Dedifferentiated amniotic fluid mesenchymal stem cell (primary cell): Measurements from ENCODE around the gene MAD1L1.
A peak's percentile ranks its signal among the peaks of the same experiment; 100 is the strongest.

Experiments used
- DNase-seq: peaks from one replicate; pipeline ENCODE4 v3.0.0-alpha.2; 2016; ENCODE audit errors: extremely low spot score

Gene MAD1L1

GRCh38 chr7:2087744-2088143 lies 145.0 kb downstream of the MAD1L1 start:
- DNase-seq, result no peak

- DNase-seq, result no peak
Measured at GRCh38 chr7:2086229-2086628, 146.5 kb downstream of the MAD1L1 start.

GRCh38 chr7:2085804-2086203 lies 146.9 kb downstream of the MAD1L1 start:
- no peak for DNase-seq

- DNase-seq, result no peak
Measured at GRCh38 chr7:2084781-2085505, 147.8 kb downstream of the MAD1L1 start.

GRCh38 chr7:2084331-2084730 lies 148.4 kb downstream of the MAD1L1 start:
- DNase-seq, result no peak

DNA sequence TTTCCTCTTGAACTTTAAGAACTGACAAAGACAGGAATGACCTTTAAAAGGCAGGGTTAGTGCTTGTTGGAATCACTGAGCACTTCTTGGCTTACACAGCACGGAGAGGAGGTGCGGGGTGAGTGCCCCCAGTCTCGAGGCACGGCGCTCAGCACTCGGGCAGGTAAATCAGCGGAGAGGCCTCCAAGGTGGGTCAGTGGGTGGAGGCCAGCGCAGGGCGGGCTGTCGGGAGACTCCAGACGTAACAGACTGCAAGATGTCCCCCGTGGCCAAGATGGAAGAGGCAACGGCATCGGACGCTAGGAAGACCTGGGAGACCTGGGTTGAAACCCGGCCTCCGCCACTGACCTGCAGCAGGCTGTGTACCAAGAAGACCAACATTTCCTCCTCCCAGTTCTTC lies 149.4 kb downstream of the MAD1L1 start:
- no peak for DNase-seq

DNA sequence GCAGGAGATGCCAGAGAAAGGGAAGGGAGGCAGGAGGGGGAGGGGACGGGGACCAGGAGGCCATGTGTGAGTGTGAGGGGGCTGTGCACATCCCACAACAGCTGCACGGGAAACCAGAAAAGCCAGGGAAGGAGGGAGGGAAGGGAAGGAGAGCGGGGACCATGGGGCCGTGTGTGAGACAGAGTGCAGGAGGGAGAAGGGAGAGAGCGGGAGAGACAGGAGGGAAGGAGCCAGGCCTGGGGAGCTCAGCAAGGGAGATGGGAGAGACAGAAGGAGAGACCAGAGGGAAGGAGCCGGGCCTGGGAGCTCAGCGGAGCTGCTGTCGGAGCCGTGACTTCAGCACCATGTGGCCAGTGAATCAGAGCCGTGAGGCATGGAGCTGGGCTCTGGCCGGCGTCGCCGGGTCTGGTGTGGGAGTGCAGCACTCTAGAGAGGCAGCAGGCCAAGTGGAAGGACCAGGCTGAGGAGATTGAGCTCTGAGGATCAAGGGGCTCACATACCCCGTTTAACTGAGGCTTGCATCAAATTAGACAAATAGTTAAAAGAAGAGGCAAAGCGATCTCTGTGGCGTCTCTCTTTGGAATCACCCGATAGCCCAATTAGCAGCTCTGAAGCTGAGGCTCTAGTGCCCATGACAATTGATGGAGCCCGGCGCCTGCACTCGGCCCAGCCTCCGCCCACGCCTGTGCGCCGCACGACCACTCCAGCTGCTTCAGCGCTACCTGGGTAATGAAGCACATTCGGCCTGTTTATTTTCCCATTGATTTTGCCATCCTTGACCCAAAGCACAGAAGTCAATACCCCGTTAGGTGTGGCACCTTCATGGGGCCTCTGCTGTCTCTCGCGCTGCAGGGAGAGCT lies 150.4 kb downstream of the MAD1L1 start:
- peak; percentile 74 for DNase-seq

DNA sequence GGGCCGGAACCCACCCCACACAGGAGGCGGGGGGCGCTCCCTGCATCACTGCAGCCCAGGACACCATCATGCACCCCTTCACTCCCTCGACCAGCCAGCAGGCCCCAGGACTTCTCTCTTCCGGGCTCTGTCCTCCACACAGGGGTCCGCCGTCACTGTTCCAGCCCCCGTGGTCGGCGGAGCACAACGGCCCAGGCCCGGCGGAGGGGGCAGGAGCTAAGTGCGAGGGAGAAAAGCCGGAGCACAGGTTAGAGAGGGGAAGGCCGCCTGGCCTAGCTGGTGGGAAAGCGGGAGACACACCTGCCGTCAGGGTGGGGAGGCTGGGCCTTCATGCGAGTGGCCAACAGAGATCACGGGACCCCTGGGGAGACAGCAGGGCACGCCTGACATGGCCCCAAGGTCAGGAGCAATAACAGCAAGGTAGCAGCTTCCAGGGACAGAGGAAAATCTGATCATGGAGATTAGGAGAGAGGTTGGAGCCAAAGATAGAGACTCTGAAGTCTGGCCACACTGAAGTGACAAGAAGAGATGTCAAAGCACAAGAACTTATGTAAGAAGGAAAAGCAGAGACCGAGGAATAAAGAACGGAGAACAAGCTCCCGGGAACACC lies 151.1 kb downstream of the MAD1L1 start:
- no peak for DNase-seq

DNA sequence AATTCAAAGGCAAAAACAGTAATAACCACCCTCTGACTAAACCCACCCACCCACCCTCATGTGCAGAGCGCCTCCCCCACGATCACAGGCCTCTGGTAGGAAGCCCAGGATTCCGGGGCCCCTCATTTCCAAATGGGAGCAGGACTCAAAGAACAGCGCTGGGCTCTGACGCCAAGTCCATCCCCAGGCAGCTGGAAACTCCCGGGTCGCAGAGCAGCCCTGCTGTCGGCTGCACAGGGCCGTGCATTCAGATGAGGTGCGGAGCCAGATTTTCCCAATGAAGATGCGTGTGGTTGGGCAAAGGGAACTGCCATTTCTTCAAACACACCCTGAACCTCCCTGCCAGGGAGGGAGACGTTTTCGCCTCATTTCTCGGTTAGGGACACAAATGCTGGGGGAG lies 152.3 kb downstream of the MAD1L1 start:
- no peak for DNase-seq

DNA sequence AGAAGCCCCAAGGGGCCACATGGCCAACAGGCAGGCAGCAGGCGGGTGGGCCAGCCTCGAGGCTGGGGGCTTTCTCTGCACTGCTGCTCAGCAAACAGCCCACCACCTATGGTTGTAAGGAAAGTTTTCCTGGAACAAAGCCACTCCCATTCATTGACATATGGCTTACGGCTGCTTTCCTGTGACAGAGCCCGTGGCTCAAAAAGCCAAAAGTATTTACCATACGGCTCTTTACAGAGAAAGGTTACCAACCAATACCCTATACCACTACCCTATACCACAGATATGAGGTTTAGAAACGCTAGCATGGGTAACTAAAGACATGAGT lies 152.7 kb downstream of the MAD1L1 start:
- DNase-seq, result no peak

GRCh38 chr7:2079332-2080059 lies 153.2 kb downstream of the MAD1L1 start:
- no peak for DNase-seq

DNA sequence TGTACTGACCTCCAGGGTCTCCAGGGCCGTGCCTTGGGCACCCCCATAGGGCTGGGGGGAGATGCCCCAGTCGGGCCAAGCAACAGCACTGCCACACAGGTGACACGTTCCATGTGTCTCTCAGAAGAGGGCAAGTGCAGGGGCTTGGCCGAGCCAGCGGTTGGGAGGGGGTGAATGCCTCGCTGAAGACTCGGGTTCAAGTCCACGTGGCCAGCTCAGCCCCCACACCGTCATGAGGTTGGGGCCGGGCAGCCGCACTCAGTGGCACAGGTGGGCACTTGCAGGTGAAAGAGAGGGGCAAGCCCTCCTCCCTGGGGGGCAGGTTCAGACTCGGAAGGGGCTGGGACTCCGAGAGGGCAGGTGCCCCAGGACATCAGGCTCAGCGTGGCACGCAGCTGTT lies 153.8 kb downstream of the MAD1L1 start:
- no peak for DNase-seq

- DNase-seq, result no peak
Measured at GRCh38 chr7:2076649-2077064, 156.1 kb downstream of the MAD1L1 start.

GRCh38 chr7:2075811-2076210 lies 156.9 kb downstream of the MAD1L1 start:
- DNase-seq, result no peak

DNA sequence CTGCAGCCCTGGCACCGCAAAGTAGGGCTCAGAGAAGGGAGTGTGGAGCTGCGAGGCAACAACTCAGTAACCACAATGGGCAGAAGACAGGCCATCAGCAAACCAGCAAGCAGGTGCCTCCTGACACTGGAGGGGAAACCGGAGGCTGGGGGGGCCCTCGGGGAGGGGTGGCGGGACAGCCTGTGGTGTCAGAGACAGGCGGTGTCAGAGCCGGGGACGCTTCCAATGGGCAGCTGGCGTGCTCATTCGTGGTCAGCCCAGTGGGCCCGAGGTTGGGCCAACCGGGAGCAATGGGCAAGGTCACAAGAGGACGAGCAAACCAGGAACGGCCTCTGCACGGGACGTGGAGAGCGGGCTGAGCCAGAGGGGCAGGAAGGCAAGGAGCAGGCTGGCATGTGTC lies 158.1 kb downstream of the MAD1L1 start:
- no peak for DNase-seq

DNA sequence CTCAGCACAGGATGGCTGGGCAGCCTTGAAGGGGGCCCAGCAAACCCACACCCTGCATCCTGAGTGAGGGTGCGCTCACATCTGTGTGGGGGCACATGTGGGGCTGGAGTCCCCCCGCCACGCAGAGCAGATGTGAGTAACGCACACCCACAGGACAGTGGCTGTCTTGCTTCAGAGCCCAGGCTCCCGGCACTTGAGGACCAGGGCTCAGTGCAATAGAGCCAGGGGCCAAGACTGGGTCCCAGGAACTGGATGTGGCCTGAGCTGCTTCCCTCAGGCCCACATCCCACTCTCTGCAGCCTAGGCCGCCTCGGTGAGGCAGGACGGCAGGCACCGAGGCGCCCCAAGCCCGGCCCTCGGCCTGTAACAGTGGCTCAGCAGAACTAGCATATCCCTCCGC lies 159.9 kb downstream of the MAD1L1 start:
- DNase-seq, result no peak

DNA sequence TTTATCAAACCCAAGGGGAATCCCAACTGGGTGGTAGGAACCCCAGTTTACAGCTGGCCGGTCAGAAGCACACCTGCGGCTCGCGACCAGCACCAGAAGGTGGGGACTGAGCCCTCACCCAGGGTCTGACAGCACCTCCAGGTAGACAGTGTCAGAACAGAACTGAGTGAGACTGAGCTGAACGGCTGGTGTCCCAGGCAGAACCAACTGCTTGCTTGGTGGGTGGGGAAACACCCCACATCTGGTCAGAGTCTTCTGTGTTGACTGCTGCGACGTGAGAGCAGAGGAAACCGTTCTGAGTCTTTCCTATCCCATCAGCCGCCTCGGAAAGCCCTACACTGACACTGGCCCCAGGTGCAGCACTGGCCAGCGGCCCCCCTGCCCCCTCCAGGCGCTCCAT lies 160.7 kb downstream of the MAD1L1 start:
- DNase-seq, result no peak

GRCh38 chr7:2071133-2071832 lies 161.5 kb downstream of the MAD1L1 start:
- no peak for DNase-seq

DNA sequence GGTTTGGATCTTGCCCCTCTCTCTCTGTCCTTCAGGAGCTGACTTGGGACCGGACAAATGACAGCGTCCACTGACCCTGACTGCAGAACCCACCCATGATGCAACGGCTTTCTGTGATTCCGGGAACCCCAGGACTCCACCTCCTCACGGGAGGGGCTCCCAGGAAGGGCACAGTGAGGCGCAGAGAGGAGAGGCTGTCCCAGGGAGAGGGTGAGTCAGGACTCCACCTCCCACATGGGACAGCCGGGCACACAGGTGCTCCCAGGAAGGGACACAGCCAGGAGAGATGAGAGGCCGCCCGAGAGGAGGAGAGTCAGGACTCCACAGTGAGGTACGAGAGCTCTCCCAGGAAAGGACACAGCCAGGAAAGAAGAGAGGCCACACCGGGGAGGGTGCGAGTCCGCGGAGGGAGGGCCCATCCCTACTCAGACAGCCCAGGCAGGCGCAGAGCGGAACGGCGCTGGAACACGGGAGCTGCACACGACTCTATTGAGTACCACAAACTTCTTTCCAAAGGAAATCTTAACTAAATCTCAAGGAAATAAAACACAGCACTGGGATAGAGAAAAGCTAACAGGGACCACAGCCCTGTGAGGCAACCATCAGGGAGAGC lies 162.5 kb downstream of the MAD1L1 start:
- no peak for DNase-seq

DNA sequence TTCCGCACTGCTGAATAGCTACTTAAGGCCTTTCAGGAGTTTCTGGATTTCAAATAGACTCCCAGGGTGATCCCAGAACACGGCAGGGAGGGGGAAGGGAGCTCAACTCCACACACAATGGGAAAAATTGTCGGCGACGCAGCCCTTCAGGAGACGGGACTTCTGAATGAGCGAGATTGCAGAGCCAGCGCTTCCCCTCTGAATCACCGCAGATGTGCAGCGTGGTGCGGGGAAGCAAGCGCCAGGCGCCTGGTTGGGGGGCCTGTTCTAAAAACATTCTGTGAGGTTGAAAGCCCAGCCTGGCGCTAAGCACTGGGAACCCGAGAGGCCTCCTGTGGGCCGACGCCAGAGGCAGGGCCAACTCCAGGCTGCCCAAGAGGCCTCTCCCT lies 163.3 kb downstream of the MAD1L1 start:
- no peak for DNase-seq
